Skeletal muscle cell (primary cell): ENCODE data around the gene DUSP16.

Experiments used
- DNase-seq: peaks from one replicate; pipeline ENCODE4 v3.0.0-alpha.2; 2010; ENCODE audit warnings: low read depth
- H3K4me3 ChIP-seq: 2 replicates; pipeline ENCODE4 v1.5.1; 2011; ENCODE audit warnings: low read depth, mild to moderate bottlenecking, control low read depth, low read length, moderate library complexity

DUSP16 gene

DNA sequence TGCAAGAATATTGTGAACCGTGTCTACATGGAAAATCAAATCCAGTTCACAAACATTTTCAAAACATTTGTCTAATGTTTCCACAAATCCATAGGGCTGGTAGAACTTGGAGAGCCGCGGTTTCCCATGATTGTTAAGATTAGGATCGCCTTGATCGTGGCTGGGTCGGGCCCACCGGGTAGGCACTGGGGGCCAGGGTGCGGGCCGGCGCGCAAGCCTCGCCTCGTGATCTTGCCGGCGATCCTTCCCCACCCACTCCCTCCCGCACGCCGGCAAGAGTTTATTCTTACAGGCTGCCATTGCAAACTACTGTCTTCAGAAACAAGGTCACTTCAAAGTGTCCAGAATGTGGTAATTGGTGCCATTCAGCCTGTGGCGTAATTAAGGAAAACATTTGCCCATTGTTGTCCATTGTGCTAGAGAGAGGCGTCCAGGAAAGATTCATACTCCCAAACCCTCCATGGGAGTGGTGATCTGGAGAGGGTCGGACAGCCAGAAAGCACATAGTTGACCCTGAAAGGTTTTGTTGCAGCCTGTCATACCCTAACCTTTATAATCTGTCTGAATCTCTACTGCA, 110.2 kb downstream of the DUSP16 start:
- no peak for DNase-seq
- no peak overlapping the region for H3K4me3 ChIP-seq

DNA sequence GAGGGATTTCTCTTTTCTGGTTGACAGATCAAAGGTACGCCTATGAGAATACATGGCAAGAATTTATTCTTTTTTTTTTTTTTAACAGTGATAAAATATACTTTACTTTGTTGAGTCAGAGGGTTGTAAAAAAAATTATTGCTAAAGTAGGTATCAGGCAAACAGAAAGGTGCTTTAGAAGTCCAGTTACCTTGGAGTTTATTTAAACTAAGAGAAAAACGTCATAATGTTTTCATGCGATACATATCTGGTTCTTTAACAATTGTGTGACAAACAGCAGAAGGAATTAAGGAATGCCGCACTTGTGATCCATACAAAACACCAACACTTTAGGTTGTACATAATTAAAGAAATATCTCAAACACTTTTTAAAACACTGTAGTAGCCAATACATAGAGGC, 111.6 kb downstream of the DUSP16 start:
- no peak for DNase-seq
- H3K4me3 ChIP-seq, result no peak overlapping the region

DNA sequence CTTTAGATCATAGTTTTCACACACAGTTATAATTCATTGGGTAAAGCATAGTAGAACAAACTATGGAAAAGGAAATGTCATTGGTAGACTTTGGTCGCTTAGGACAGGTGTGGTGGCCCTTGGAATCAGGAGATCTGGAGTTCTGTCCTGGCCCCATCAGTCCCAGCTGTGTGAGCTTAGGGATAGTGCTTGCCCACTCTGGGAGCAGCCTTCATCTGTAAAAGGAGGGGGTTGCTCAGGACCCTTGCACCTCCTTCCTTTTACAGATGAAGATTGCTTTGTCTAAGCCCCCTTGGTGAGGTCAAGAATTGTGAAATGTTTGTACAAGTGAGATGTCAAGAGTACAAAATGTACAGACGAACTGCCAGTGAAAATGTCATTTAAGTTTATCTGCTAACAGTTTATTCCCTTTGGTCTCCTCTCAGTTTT, 112.6 kb downstream of the DUSP16 start:
- DNase-seq, result no peak
- H3K4me3 ChIP-seq, result no peak overlapping the region

DNA sequence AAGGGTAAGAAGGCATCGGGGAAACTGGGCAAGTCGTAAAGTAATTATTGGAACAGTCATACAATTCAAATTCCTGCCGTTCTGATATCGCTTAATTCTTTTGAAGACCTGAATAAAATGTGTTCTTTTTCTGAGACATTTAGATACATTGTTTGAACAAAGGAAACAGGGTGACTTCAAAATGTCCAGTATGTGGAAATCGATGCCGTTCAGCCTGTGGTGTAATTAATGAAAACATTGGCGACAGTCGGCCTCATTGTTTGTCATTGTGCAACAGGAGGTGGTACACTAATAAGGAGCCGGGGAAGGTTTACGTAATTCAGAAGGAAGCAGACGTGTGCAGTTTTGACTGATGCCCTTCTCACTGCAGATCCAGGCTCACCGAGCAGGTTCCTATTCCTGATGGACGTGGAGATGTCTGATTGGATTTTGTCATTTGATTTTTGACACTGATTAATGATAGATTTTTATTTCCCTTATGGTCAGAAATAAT, 113.1 kb downstream of the DUSP16 start:
- peak; percentile 39 for DNase-seq

DNA sequence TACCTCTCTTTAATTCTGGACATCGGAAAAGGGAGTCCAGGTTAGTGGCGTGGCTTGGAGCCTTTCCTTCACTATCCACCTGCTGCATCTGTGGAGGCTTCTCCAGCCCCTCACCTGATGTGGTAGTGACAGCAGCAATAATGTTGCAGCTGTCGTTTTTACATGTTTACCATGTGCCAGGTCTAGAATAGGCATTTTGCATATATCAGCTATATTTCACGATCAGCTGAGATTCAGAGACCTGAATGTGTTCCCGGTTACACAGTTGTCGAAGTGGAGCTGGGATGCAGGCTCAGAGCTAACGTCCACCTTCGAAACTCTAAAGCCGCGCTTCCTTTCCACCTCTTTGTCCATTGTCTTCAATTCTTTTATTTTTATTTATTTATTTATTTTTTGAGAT, 114.8 kb downstream of the DUSP16 start:
- DNase-seq, result no peak
- no peak overlapping the region for H3K4me3 ChIP-seq

More for the DNA sequence above, 113.1 kb downstream of the DUSP16 start:
- H3K4me3 ChIP-seq, result no peak overlapping the region

DNA sequence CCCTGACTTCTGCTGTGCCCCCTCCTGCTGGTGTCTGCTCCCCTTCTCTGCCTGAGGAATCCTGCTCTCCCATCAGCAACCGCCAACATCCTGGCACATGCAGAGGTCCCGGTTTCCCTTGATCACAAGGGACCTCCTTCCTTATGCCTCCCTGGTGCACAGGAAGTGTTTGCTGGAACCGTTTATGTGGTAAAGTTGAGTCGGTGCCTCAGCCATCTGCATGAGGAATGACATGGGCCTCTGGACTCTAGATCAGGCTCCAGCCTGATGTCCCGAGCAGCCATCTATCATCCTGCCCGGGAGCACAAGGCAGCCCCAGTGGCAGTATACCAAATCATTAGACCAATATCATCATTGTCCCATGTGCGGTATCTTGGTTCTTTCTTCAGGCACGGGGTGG, 115.4 kb downstream of the DUSP16 start:
- no peak for DNase-seq
- H3K4me3 ChIP-seq, result no peak overlapping the region

DNA sequence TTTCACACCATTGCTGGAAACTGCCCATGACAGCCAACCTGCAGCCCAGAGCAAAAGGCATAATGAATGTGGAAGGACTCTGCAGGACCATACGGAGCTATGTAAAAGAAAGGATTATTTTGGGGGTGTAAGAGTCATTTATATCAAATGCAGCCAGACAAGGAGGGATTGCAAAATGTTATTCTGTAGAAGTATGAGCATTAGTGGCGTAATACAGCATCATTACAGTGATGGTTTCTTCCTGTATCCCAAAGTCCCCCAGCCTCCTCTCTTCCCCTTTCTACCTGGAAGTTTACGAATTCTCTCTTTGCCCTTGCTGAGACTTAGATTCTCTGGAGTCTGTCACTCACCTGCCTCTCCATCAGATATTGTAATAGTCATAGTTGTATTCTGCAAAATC, 115.9 kb downstream of the DUSP16 start:
- DNase-seq, result no peak

DNA sequence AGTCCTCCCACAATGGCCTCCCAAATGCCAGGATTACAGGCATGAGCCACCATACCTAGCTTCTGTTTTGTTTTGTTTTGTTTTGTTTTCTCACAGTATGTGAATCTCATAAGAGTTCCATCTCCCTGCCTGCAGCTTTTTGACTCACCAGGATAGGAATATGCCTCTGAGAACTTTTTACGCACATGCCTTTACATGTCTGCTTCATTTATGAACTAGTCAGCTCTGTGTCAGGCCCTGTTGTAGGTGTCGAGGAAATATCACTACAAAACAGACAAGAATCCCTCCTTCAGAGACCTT, 116.8 kb downstream of the DUSP16 start:
- no peak overlapping the region for H3K4me3 ChIP-seq
- DNase-seq, result no peak

More for the DNA sequence above, 115.9 kb downstream of the DUSP16 start:
- no peak overlapping the region for H3K4me3 ChIP-seq

DNA sequence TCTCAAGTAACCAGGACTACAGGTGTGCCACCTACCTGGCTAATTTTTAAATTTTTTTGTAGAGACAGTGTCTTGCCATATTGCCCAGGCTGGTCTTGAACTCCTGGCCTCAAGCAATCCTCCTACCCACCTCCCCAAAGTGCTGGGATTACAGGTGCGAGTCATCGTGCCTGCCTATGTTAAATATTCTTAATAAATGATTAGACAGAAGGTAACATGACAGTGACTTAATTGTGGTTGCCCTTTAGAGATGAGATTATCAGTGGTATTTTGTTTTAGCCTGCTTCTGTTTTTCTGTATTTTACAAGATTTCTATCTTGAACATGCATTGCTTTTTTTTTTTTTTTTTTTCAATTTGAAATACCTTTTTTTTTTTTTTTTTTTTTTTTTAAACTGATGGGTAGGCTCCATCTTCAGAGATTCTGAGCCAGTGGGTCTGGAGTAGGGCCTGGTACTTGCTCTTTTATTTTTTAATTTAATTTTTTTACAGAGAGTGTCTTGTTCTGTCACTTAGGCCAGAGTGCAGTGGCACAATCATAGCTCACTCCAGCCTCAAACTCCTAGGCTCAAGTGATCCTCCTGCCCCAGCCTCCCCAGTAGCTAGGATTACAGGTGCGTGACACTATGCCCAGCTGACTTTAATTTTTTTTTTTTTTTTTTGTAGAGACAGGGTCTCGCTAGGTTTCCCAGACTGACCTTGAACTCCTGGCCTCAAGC, 117.3 kb downstream of the DUSP16 start:
- H3K4me3 ChIP-seq, result no peak overlapping the region
- DNase-seq, result no peak

DNA sequence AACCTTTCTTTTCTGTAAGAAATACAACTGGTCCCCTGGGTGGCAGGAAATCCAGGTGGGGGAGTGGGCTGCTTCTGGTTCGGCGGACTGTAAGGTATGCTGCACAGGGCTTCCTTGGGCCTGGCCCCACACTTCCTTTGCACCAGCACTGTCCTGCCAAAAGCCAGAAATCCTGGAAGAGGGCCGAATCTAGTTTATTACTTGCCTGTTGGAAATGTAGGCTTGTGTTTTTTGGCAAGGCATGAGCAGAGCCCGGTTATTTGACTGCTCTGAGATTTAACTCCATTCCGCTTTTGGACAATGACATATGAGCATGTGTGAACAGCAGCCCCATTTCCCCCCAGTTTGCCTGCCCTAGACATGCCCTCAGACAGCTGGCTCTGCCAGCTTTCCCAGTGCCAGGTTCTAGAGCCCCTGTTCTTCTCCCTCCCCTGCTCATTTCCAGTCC, 119.2 kb downstream of the DUSP16 start:
- no peak overlapping the region for H3K4me3 ChIP-seq
- no peak for DNase-seq

DNA sequence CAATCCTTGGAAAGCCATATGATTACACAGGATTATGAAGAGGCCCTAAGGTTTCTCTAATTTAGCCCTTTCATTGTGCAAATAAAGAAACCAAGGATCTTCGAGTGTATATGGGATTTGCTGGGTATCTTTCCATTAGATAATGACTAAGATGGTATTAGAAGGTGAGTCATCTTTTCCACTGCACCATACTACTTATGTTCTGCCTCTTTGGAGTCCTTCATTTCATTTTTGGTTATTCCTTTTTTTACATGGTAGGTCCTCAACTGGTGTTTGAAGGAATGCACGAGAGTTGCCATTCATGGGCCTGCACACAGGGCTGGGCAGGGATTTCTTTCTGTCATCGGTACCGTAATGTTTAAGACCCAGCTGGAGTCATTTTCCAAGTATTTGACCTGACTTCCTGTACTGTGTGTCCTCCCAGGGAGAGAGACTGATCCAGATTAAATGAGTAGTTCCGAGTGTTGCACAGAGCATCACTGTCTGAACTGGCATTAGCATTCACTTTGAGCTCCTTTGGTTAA, 120.1 kb downstream of the DUSP16 start:
- H3K4me3 ChIP-seq, result no peak overlapping the region
- peak; percentile 44 for DNase-seq

DNA sequence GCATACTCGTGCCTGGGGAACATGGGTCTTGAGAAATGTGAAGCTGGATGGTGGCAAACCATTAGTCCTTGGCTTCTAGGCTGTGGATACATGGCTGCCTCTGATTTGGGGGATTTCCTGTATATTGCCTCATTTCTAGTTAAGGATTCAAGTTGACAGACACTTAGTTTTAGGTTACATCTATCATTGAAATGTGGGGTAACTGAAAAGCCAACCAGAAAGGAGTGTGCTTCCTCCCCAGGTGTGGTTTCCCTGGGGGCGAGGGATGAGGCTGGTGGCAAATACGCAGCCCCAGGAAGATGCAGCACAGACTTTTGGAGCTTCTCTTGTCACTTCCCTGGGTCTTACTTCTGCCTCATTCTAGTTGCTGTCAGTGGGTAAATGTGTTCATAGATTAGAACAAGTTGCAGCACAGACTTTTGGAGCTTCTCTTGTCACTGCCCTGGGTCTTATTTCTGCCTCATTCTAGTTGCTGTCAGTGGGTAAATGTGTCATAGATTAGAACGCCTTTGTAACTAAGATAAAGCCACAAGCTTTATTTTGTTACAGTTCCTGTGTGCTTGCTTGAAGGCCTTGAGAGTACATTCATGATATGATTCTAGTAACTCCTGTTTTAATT, 120.7 kb downstream of the DUSP16 start:
- H3K4me3 ChIP-seq, result no peak overlapping the region
- DNase-seq, result no peak

DNA sequence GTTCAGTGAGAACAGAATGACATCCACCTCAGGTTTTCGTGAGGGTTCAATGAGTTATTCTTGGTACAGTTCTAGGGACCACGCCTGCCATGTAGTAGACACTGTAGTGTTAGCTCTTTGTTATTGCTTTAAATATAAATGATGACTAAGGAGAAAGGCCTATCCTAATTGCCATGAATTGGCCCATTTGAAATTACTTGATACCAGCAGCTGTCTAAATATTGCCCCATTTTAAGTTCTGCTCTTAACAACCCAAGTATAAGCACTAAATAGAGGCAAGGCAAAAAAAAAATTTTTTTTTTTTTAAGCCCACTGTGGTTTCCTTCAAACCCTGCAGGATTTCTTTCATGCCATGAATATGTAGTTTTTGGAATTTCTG, 121.2 kb downstream of the DUSP16 start:
- H3K4me3 ChIP-seq, result no peak overlapping the region
- DNase-seq, result no peak

DNA sequence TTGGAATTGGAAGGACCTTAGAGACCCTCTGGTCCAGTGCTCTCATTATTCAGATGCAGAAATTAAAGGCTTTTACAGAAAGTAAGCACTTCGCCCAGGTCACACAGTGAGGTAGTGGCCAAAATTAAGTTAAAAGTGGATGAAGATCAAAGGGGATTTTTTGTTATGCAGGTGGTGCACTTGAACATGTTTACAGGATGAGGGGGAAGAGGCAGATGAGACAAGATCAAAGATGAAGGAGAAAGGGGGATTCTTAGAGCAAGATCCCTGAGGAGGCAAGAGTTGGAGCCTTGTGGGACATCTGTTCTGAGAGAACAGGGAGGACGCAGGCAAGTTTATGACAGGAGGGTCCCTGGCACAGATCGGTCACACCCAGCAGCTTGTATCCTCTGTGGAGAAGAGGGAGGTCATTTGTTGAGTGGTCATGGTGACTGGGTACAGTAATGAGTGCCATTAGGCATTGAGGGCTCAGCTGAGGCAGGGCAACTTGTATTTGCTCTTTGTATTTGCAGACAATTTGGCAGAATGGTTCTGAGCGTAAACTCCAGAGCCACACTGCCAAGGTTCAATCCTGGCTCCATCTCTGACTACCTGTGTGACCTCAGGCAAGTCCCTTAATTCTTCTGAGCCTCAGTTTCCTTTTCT, 121.8 kb downstream of the DUSP16 start:
- no peak for DNase-seq
- no peak overlapping the region for H3K4me3 ChIP-seq

DNA sequence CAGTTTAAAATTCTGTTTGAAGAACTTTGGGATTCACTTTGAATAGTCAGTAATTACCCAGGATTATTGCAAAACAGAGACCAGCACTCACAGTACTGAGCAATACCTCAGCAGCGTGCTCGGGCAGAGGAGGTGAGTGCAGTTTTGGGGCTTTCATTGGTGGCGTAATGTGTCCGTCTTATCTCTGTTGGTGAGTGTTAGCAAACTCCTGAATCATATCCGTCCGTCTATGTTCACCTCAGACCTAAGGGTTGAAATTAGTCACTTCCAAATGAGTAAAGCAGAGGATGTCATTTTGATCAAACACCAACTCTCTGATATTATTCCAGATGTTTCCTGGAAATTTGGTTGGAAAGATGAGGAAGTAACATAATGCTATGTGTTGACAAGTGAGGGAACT, 123.0 kb downstream of the DUSP16 start:
- no peak overlapping the region for H3K4me3 ChIP-seq
- peak; percentile 80 for DNase-seq

DNA sequence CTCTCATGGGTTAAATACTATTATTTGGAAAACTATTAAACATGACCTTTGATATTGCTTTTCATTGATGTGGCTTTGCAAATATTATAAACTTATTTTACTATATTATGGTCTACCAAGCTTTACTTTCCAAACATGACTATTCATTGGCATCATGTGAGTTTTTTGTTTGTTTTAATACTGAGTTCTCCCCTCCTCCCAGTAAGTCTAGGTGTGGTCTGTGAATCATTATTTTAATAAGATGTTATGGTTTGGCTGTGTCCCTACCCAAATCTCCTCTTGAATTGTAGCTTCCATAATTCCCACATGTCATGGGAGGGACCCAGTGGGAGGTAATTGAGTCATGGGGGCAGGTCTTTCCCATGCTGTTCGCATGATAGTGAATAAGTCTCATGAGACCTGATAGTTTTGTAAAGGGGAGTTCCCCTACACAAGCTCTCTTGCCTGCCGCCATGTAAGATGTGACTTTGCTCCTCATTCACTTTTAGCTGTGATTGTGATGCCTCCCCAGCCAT, 125.8 kb downstream of the DUSP16 start:
- no peak for DNase-seq
- H3K4me3 ChIP-seq, result no peak overlapping the region

DNA sequence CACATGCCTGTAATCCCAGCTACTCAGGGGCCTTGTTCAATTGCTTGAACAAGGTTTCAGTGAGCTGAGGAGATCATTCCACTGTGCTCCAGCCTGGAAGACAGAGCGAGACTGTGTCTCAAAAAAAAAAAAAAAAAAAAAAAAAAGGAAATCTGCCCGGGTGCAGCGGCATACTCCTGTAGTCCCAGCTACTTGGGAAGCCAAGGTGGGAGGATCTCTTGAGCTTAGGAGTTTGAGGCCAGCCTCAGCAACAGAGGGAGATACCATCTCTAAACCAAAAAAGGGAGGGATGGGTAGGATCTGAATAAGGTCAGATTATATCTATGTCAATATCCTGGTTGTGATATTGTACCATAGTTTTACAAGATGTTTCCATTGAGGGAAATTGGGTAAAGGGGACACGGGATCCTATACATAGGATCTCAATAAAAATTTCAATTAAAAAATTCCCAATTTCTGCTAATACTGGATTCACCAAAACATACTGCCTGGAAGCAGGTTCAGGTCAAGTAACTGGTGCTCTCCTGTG, 129.4 kb downstream of the DUSP16 start:
- DNase-seq, result no peak
- no peak overlapping the region for H3K4me3 ChIP-seq

DNA sequence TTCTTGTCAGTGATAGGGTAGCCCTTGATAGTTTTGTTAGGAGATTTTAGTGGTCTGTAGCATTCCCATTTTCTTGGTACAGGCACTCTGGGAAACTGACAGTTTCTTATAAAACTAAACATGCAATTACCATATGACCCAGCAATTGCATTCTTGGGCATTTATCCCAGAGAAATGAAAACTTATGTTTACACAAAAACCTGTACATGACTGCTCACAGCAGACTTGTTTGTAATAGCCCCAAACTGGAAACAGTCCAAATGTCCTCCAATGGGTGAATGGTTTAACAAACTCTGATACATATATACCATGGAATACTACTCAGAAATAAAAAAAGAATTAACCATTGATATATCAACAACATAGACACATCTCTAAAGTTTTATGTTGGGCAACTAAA, 130.3 kb downstream of the DUSP16 start:
- no peak overlapping the region for H3K4me3 ChIP-seq
- DNase-seq, result peak; percentile 72

DNA sequence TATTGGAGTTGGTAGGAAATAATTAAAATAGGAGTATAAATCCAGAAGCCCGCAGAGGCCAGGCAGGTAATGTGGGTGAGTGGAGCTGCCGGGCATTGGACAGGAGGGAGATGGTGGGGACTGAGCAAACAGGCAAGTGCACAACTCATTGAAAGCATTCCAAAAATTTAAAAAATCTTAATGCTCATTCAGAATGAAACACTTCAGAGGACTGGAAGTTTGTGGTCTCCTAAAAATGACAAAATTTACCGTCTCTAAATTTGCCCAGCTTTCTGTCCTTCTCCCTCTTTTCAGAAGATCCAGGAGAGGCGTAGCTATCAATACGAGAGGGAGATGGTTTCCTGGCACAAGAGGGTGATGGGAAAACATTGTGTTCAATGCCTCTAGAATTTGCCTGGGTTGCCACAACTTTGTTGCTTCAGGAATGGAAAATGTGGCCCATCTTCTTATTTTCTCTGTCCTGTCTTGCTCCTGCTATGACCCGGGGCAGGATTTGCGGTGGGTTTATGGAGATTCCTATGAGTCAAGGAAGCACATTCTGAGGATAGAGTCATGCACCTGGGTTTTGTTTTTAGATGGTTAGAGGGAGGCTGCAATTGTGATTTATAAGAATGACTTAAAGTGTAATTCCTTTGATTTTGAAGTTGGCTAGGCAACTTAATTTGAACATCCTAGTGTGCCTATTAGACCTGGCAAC, 133.6 kb downstream of the DUSP16 start:
- no peak overlapping the region for H3K4me3 ChIP-seq
- no peak for DNase-seq
